Tibial nerve (tissue), 4 donors: Measurements from ENCODE around the gene RASL11A. TPM values are rescaled to one million over a fixed set of nuclear protein-coding genes. Genes with fewer than 3 reads are reported as not detected.

ENCODE experiments used
- DNase-seq, 2 donors: peaks; one replicate each; pipeline ENCODE4 v3.0.0-alpha.2; 2019; ENCODE audit warnings: low spot score in 2 of 2
- H3K27ac ChIP-seq, 4 donors: fragments of 200-600 bp; sonication (generic) in 3 of 4; one replicate each; pipeline ENCODE4 v1.5.1; 2017 to 2019; ENCODE audit warnings: mild to moderate bottlenecking in 1 of 4
- H3K27me3 ChIP-seq, 2 donors: fragments of 200-600 bp; sonication (generic) in 1 of 2; one replicate each; pipeline versions ENCODE4 v1.5.1 to v1.6.0; 2017 to 2019
- H3K36me3 ChIP-seq, 3 donors: fragments of 200-600 bp; sonication (generic); one replicate each; pipeline ENCODE4 v1.5.1; 2018 to 2019
- H3K4me1 ChIP-seq, 4 donors: fragments of 200-600 bp; sonication (generic) in 3 of 4; one replicate each; pipeline ENCODE4 v1.5.1; 2017 to 2019
- H3K4me3 ChIP-seq, 4 donors: fragments of 200-600 bp; sonication (generic) in 3 of 4; one replicate each; pipeline ENCODE4 v1.5.1; 2017 to 2019; ENCODE audit warnings: mild to moderate bottlenecking in 1 of 4, moderate library complexity in 1 of 4
- H3K9me3 ChIP-seq, 4 donors: fragments of 200-600 bp; sonication (generic) in 3 of 4; one replicate each; pipeline ENCODE4 v1.5.1; 2017 to 2019
- EP300 ChIP-seq, 2 donors: sonication (generic); formaldehyde crosslinking; IDR thresholded peaks; one replicate each; pipeline ENCODE4 v1.6.1; 2017; ENCODE audit warnings: antibody characterized with exemption in 2 of 2, mild to moderate bottlenecking in 1 of 2
- POLR2A ChIP-seq, 2 donors: fragments of 450-650 bp; IDR thresholded peaks; one replicate each; pipeline ENCODE4 v1.6.1; 2017; ENCODE audit warnings: antibody characterized with exemption in 2 of 2, mild to moderate bottlenecking in 2 of 2, moderate library complexity in 2 of 2
- WGBS, 2 donors: methylation state at CpG; one replicate each; pipeline ENCODE4 v1.1.5; 2018; 5-methylcytosine and 5-hydroxymethylcytosine counted together
- total RNA-seq, 4 donors: library from RNA; depleted of rRNA; stranded (reverse); fragments of >200 nt; gene quantifications; one replicate each; pipeline ENCODE4 v1.1.0, GENCODE V29; 2016
- TF ChIP-seq, protein P1 (sequence below), 5 experiments: fragments of 200-600 bp in 3 of 5; fragments of 450-650 bp in 2 of 5; sonication (generic) in 3 of 5; IDR thresholded peaks; one replicate each; pipeline ENCODE4 v1.5.1; 2016 to 2019; ENCODE audit warnings: antibody characterized with exemption in 5 of 5, mild to moderate bottlenecking in 3 of 5, moderate library complexity in 2 of 5

The RASL11A gene
- total RNA-seq, 4 donors from 2014 or later, result 16.5 to 45.0 (median 29.0) TPM

DNA sequence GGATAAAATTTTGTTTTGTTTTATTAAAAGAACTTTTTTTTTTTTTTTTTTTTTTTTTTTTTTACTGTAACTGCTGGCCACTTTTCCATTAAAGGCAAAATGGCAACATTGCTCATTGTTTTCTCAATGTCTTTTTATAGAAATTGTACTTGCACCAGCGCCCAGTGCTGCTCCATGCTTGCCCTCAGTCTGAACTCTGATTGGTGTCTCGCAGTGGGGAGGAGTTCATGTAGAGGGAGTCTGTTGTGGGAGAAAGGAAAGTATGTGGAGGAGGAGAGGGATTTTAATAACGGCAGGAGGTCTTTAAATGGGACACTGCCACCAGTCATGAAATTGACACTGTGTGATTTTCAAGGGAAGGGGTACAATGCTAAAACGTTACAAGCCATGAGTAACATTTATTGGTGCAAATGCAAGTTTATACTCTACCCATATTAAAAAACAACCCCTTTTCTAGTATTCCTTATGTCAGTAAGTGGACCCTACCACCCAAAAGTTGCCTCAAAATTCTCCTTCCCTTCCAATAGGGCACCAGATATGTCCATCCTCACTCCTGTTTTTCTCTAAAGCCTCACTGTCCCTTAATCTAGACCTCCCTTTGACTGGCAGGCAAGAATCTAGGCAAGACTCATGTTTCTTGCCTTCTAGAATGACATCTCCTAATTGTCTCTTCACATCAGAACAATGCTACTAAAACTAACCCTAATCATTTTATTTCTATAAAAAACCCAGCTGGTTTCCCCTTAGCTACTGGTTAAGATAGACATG is 3.2 kb downstream of the RASL11A start:
- Histone ChIP-seq H3K27ac (no peak overlapping the region), H3K36me3 (no peaks in the 10 kb centered on the region), H3K27me3 (no peaks in the 10 kb centered on the region), H3K9me3 (no peaks in the 10 kb centered on the region), H3K4me3 (no peak overlapping the region), H3K4me1 (peaks cover 0 to 28% (median 7%) of the 10 kb centered on the region in 4 donors)
- DNase-seq, result no peak
- WGBS, 2 donors, result 30 to 50% methylated on average over 4 of the region's 4 CpGs
- TF ChIP-seq EP300 (IDR thresholded peaks at IDR 0.05) (peak in 1 of 2 donors; percentile 15), POLR2A (IDR thresholded peaks at IDR 0.05) (no peak)
- TF ChIP-seq, protein P1, sequence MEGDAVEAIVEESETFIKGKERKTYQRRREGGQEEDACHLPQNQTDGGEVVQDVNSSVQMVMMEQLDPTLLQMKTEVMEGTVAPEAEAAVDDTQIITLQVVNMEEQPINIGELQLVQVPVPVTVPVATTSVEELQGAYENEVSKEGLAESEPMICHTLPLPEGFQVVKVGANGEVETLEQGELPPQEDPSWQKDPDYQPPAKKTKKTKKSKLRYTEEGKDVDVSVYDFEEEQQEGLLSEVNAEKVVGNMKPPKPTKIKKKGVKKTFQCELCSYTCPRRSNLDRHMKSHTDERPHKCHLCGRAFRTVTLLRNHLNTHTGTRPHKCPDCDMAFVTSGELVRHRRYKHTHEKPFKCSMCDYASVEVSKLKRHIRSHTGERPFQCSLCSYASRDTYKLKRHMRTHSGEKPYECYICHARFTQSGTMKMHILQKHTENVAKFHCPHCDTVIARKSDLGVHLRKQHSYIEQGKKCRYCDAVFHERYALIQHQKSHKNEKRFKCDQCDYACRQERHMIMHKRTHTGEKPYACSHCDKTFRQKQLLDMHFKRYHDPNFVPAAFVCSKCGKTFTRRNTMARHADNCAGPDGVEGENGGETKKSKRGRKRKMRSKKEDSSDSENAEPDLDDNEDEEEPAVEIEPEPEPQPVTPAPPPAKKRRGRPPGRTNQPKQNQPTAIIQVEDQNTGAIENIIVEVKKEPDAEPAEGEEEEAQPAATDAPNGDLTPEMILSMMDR (IDR thresholded peaks at IDR 0.05), result no peak

DNA sequence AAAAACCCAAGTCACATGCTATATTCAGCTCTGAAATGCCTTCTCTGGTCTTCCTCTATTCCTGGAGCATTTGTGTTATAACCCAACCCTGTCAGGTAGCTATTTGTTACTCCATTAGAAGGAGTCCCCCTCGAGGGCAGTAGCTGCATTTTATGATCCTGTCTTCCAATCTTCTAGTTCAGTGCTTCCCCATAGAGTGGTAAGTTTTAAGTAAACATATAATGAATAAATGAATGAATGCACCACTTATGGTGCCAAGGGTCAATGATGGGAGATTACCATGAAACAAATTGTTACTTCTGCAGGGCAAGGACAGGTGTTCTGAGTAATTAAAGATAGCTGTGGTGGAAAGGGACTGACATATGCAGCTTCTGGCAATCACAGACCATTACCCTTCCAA is 4.0 kb downstream of the RASL11A start:
- Histone ChIP-seq H3K27ac (no peak overlapping the region), H3K4me3 (no peak overlapping the region), H3K9me3 (no peaks in the 10 kb centered on the region), H3K4me1 (peaks cover 0 to 26% (median 7%) of the 10 kb centered on the region in 4 donors), H3K36me3 (no peaks in the 10 kb centered on the region), H3K27me3 (no peaks in the 10 kb centered on the region)
- no peak for TF ChIP-seq POLR2A (IDR thresholded peaks at IDR 0.05)
- no peak for TF ChIP-seq EP300 (IDR thresholded peaks at IDR 0.05)
- TF ChIP-seq, protein P1 (IDR thresholded peaks at IDR 0.05), result no peak
- 30 to 38% methylated on average over 1 of the region's 1 CpG for WGBS, 2 donors
- no peak for DNase-seq

DNA sequence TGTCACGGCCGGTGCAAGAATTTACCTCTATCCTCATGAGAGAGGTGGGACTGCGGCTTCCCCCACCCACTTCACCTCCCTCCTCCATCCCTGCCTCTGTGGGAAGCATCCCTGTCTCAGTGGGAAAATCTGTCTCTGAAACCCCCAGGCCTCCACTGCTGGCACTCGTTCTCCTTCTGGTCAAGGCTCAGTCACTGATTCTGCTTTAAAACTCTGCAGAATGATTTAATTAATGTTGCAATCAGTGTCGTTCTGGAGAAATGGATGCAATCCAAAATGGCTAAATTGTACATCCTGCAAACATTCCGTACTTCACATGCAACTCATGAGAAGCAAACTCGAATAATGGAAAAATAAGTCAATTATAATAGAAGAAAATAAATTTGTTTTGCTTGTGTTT is 5.6 kb downstream of the RASL11A start:
- WGBS, 2 donors, result 60 to 68% methylated on average over 7 of the region's 7 CpGs
- no peaks in the 10 kb centered on the region for H3K36me3 ChIP-seq
- no peak overlapping the region for H3K27ac ChIP-seq
- H3K27me3 ChIP-seq, result no peaks in the 10 kb centered on the region
- DNase-seq, result no peak
- no peak for TF ChIP-seq POLR2A (IDR thresholded peaks at IDR 0.05)
- TF ChIP-seq EP300 (IDR thresholded peaks at IDR 0.05), result no peak
- TF ChIP-seq, protein P1 (IDR thresholded peaks at IDR 0.05), result no peak
- H3K4me1 ChIP-seq, result peaks cover 0 to 19% (median 4%) of the 10 kb centered on the region in 4 donors
- H3K4me3 ChIP-seq, result no peak overlapping the region
- no peaks in the 10 kb centered on the region for H3K9me3 ChIP-seq

DNA sequence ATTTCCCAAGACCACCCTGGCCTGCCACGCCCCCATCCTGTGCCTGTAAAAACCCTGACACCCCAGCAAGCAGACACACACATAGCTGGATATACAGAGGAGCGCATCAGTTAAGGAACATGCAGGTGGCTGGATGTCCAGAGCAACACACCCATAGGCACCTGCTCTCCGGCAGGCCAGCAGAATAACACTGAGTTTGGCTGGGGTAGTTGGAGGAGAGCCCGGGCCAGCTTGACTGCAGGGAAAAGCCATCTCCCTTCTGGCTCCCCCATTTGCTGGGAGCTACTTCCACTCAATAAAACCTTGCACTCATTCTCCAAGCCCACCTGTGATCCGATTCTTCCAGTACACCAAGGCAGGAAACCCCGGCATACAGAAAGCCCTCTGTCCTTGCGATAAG is 8.9 kb downstream of the RASL11A start:
- Histone ChIP-seq H3K27ac (no peak overlapping the region), H3K4me1 (no peaks in the 10 kb centered on the region), H3K27me3 (no peaks in the 10 kb centered on the region), H3K36me3 (no peaks in the 10 kb centered on the region), H3K9me3 (no peaks in the 10 kb centered on the region), H3K4me3 (no peak overlapping the region)
- 80 to 90% methylated on average over 7 of the region's 7 CpGs for WGBS, 2 donors
- no peak for TF ChIP-seq POLR2A (IDR thresholded peaks at IDR 0.05)
- TF ChIP-seq EP300 (IDR thresholded peaks at IDR 0.05), result no peak
- TF ChIP-seq, protein P1 (IDR thresholded peaks at IDR 0.05), result no peak
- no peak for DNase-seq

DNA sequence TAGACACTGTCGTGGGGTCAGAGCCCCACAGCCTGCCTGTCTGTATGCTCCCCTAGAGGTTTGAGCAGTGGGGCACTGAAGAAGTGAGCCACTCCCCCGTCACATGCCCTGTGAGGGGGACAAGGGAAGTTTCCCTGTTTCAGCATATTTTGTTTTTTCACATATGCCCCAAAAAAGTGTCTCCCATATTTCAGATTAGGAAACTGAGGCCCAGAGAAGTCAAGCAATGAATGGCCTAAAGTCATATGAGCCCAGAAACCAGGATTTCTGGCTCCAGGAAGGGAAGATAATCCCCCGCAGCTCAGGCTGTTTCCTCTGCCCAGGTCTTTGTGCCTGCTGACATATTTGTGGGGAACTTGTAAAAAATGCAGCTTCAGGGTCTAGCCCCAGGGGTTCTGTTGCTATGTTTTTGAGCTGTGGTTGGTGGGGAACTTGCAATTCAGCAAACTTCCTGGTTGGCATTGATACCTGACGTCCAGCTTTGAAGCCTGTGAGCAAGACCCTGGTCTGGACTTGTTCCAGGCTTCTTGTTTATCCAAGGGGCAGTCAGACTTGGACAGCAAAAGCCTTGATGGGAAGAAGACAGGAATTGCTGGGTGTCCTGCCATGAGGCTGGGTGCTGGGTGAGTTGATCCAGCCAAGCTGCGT is 9.5 kb downstream of the RASL11A start:
- no peak overlapping the region for H3K27ac ChIP-seq
- no peaks in the 10 kb centered on the region for H3K27me3 ChIP-seq
- no peak for DNase-seq
- no peaks in the 10 kb centered on the region for H3K4me1 ChIP-seq
- TF ChIP-seq, protein P1 (IDR thresholded peaks at IDR 0.05), result no peak
- WGBS, 2 donors, result 66 to 69% methylated on average over 5 of the region's 5 CpGs
- H3K36me3 ChIP-seq, result no peaks in the 10 kb centered on the region
- no peak overlapping the region for H3K4me3 ChIP-seq
- H3K9me3 ChIP-seq, result no peaks in the 10 kb centered on the region
